Lower lobe of right lung (tissue), 2 donors: Measurements from ENCODE around the gene CDCA7. TPM values are rescaled to one million over a fixed set of nuclear protein-coding genes. Genes with fewer than 3 reads are reported as not detected.

Experiments
- ATAC-seq, 2 donors: fragments of 200-7000 bp; cut with Tn5 transposase; one replicate each; pipeline ENCODE4 v1.9.1; 2020 to 2022; ENCODE audit warnings: mild to moderate bottlenecking in 2 of 2, moderate library complexity in 2 of 2
- DNase-seq: peaks from one replicate; pipeline ENCODE4 v3.0.0-alpha.2; 2020
- H3K27ac ChIP-seq: fragments of 200-600 bp; one replicate; pipeline ENCODE4 v1.8.0; 2022
- H3K27me3 ChIP-seq: fragments of 200-600 bp; one replicate; pipeline ENCODE4 v1.8.0; 2022; ENCODE audit warnings: low read depth
- H3K36me3 ChIP-seq: fragments of 200-600 bp; one replicate; pipeline ENCODE4 v1.8.0; 2022; ENCODE audit warnings: mild to moderate bottlenecking
- H3K4me1 ChIP-seq: fragments of 200-600 bp; one replicate; pipeline ENCODE4 v1.8.0; 2022
- H3K4me3 ChIP-seq: fragments of 200-600 bp; one replicate; pipeline ENCODE4 v1.8.0; 2022; ENCODE audit warnings: mild to moderate bottlenecking
- H3K9me3 ChIP-seq: fragments of 200-600 bp; one replicate; pipeline ENCODE4 v1.8.0; 2022
- CTCF ChIP-seq: fragments of 200-600 bp; IDR thresholded peaks from one replicate; pipeline ENCODE4 v1.8.0; 2022; ENCODE audit warnings: antibody characterized with exemption, mild to moderate bottlenecking
- intact Hi-C: fragments of 100-400 bp; cut with DNase I; formaldehyde crosslinking; loops from one replicate; pipeline ENCODE4 v1.11.0; 2022
- total RNA-seq: library from RNA; stranded (reverse); fragmentation: NEBNext Ultra II Directional; extraction: Animal tissue kit (Norgen Biotek cat#: 25700); gene quantifications from one replicate; pipeline ENCODE4 v1.2.1, GENCODE V29; 2021
- donor health status: DM: no; HTN: yes; CAD: no; lungs with severe emphysema.

Gene CDCA7
- total RNA-seq, 1 donor from 2014 or later: 0.89 TPM

DNA sequence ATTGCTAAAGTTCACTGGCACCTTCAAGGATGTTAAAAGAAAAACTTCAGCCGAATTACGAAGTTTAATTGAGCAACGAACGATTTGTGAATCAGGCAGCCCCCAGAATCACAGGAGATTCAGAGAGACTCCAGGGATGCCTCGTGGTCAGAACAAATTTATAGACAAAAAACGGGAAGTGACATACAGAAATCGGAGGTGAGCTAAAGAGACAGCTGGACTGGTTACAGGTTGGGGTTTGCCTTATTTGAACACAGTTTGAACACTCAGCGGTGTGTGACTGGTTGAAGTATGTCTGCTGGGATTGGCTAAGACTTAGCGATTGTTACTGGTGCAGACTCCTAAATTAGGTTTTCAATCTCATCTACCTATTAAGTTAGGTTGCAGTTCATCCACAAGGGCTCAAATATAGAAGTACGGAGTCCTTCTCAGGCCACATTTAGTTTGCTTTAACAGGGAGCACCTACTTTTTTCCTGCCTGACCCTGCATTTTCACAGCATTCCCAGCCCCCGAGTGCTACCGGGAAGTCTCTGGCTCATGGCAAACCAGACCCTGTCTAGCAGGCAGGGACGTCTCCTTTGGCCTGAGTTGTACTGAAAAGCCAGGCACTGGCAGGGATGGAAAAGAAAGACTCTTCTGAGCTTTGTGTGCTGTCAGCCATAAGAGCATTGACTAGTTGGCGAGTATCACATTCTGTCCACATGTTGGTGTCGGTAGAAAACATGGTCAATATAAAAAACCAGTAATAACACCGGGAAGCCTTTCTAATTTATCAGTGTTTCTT is 41.1 kb downstream of the CDCA7 start:
- DNase-seq: no peak
- Histone ChIP-seq H3K27me3 (peaks cover 41% of the 10 kb centered on the region), H3K36me3 (no peaks in the 10 kb centered on the region), H3K4me1 (no peaks in the 10 kb centered on the region), H3K9me3 (no peaks in the 10 kb centered on the region), H3K4me3 (no peak overlapping the region), H3K27ac (no peak overlapping the region)
- ATAC-seq: no peak
- TF ChIP-seq CTCF: no peak
- intact Hi-C loops: no loop called here

DNA sequence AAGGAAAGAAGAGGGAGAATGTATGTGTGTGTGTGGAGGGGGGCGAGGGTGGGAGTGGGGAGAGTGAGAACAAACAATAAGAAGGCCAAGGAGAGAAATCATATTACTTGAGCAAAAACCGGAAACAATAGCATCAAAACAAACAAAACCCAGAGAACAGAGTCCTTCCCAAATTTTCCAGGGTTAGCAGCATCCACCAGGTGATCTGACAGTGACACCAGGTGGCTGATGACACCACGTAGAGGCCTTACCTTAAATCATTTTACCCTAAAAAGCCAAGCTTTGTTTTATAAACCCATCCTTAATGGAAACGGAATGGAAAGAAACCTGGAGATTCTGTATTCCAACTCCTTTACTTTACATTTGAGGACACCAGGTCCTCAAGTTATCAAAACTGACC is 42.9 kb downstream of the CDCA7 start:
- intact Hi-C loops: no loop called here
- Histone ChIP-seq H3K4me1 (peaks cover 5% of the 10 kb centered on the region), H3K36me3 (no peaks in the 10 kb centered on the region), H3K27me3 (peaks cover 58% of the 10 kb centered on the region), H3K9me3 (no peaks in the 10 kb centered on the region), H3K27ac (no peak overlapping the region), H3K4me3 (no peak overlapping the region)
- ATAC-seq (no peak), DNase-seq (no peak)
- TF ChIP-seq CTCF: no peak

DNA sequence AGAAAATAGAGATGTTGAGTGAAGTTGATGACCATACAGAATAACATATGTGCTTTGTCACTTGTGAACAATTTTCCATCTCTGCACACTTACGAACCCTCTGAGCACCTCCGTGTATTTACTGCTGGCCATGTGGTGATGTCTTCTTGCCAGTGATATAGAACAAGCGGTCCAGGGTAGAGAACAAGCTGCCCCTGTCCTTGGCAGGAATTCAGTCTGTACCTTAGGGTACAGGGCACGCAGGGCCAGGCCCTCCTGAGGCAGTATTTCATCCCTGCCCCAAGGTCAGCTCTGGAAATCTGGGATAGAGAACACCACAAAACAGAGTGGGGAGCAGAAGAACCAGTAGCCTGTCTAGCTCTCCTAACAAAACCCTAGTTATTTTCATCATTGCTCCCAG is 44.6 kb downstream of the CDCA7 start:
- DNase-seq (no peak), ATAC-seq (no peak)
- TF ChIP-seq CTCF: no peak
- Histone ChIP-seq H3K4me3 (no peak overlapping the region), H3K27me3 (peaks cover 65% of the 10 kb centered on the region), H3K27ac (no peak overlapping the region), H3K4me1 (peaks cover 7% of the 10 kb centered on the region), H3K36me3 (no peaks in the 10 kb centered on the region), H3K9me3 (no peaks in the 10 kb centered on the region)
- intact Hi-C loops: no loop called here

DNA sequence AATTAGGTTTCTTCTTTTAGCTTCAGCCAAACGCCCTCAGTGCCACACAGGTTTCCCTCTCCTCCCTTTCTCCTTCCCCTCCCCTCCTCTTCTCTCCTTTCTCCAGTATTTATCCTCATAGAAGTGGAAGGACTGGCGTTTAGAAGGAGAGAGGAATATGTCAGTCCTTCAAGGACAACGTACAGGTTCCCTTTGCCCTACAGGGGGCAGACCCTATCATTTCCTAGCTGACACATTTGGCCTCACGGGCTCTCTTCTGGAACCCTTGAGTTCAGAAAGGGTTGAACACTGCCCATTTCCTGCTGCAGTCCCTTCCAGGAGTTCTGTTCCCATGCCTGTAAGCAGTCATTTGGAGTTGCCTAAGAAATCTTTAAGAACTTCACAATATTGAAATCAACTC is 46.1 kb downstream of the CDCA7 start:
- no peaks in the 10 kb centered on the region for H3K9me3 ChIP-seq
- H3K36me3 ChIP-seq: no peaks in the 10 kb centered on the region
- ATAC-seq (no peak), DNase-seq (no peak)
- H3K27ac ChIP-seq: no peak overlapping the region
- H3K4me1 ChIP-seq: peaks cover 7% of the 10 kb centered on the region
- H3K4me3 ChIP-seq: no peak overlapping the region
- TF ChIP-seq CTCF: no peak
- H3K27me3 ChIP-seq: peaks cover 70% of the 10 kb centered on the region
- intact Hi-C loops: no loop called here

DNA sequence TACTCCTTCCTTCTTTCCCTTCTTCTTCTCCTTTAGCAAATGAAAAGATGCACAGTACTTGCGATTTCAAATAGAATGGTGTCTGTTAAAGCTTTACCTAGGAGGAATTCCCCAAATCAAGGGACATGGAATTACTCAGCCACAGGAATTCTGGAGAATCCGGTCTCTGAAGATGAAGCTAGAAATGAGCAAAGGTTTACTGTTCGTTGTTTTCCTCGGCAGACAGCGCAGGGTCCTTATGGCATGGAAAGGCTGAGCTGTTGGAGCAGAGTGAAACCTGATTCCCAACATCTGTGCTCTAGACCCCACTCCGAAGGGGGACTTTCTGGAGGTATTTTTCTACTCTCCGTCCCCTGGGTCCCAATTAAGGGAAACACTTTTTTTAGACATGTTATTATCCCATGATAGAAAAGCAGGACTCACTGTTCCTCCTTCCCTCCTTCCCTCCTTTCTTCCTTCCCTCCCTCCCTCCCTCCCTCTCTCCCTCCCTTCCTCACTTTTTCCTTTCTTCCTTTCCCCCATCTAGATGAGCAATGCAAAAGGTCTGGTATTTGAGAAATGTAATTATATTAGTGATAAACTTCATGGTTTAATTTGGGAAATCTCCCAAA is 47.1 kb downstream of the CDCA7 start:
- no peak overlapping the region for H3K4me3 ChIP-seq
- ATAC-seq (peak in 1 of 2 donors; percentile 37), DNase-seq (no peak)
- peaks cover 7% of the 10 kb centered on the region for H3K4me1 ChIP-seq
- no peak overlapping the region for H3K27ac ChIP-seq
- intact Hi-C loops: no loop called here
- no peaks in the 10 kb centered on the region for H3K36me3 ChIP-seq
- peaks cover 63% of the 10 kb centered on the region for H3K27me3 ChIP-seq
- no peak for TF ChIP-seq CTCF
- no peaks in the 10 kb centered on the region for H3K9me3 ChIP-seq
